Measurements from ENCODE around the gene NMNAT2. TPM values are rescaled to one million over a fixed set of nuclear protein-coding genes. Genes with fewer than 3 reads are reported as not detected.
A peak's percentile ranks its signal among the peaks of the same experiment; 100 is the strongest.

Gene NMNAT2
- total RNA-seq, 1 donor from 2014 or later = 5.3 TPM

GRCh38 chr1:183315991-183316758 is 102.0 kb downstream of the NMNAT2 start:
- DNase-seq (ENCODE audit: low read depth) = no peak

GRCh38 chr1:183313063-183313462 is 105.1 kb downstream of the NMNAT2 start:
- DNase-seq (ENCODE audit: low read depth) = no peak

- DNase-seq (ENCODE audit: low read depth) = no peak
These were observed 107.3 kb downstream of the NMNAT2 start for GRCh38 chr1:183310753-183311479.

GRCh38 chr1:183308719-183309118 is 109.5 kb downstream of the NMNAT2 start:
- DNase-seq (ENCODE audit: low read depth) = no peak

- DNase-seq (ENCODE audit: low read depth) = no peak
These were observed 111.7 kb downstream of the NMNAT2 start for GRCh38 chr1:183306317-183307042.

GRCh38 chr1:183304440-183305107 is 113.6 kb downstream of the NMNAT2 start:
- no peak for DNase-seq (ENCODE audit: low read depth)

- peak; percentile 72 for DNase-seq (ENCODE audit: low read depth)
These were observed 114.3 kb downstream of the NMNAT2 start for GRCh38 chr1:183303901-183304300.

- DNase-seq (ENCODE audit: low read depth) = no peak
These were observed 114.9 kb downstream of the NMNAT2 start for GRCh38 chr1:183303323-183303645.

- no peak for DNase-seq (ENCODE audit: low read depth)
These were observed 115.5 kb downstream of the NMNAT2 start for GRCh38 chr1:183302452-183303322.

GRCh38 chr1:183301239-183301638 is 116.9 kb downstream of the NMNAT2 start:
- peak; percentile 88 for DNase-seq (ENCODE audit: low read depth)

- DNase-seq (ENCODE audit: low read depth) = no peak
These were observed 117.4 kb downstream of the NMNAT2 start for GRCh38 chr1:183300828-183301227.

- no peak for DNase-seq (ENCODE audit: low read depth)
These were observed 117.8 kb downstream of the NMNAT2 start for GRCh38 chr1:183300395-183300794.

- DNase-seq (ENCODE audit: low read depth) = no peak
These were observed 121.4 kb downstream of the NMNAT2 start for GRCh38 chr1:183296782-183297181.

GRCh38 chr1:183295521-183295920 is 122.7 kb downstream of the NMNAT2 start:
- no peak for DNase-seq (ENCODE audit: low read depth)

- no peak for DNase-seq (ENCODE audit: low read depth)
These were observed 124.3 kb downstream of the NMNAT2 start for GRCh38 chr1:183293876-183294275.

GRCh38 chr1:183293241-183293640 is 124.9 kb downstream of the NMNAT2 start:
- peak; percentile 64 for DNase-seq (ENCODE audit: low read depth)

GRCh38 chr1:183291802-183292514 is 126.2 kb downstream of the NMNAT2 start:
- DNase-seq (ENCODE audit: low read depth) = no peak

GRCh38 chr1:183291216-183291762 is 126.9 kb downstream of the NMNAT2 start:
- DNase-seq (ENCODE audit: low read depth) = no peak

GRCh38 chr1:183290628-183291027 is 127.6 kb downstream of the NMNAT2 start:
- no peak for DNase-seq (ENCODE audit: low read depth)
